HUES6 (cell line): ENCODE data around the gene FYB2.
A peak's percentile ranks its signal among the peaks of the same experiment; 100 is the strongest.

ENCODE experiments used
- H3K27ac ChIP-seq: 2 replicates; pipeline ENCODE4 v1.7.0; 2013; ENCODE audit warnings: low read depth, mild to moderate bottlenecking, low read length, inconsistent platforms
- H3K27me3 ChIP-seq: 2 replicates; pipeline ENCODE4 v1.6.1; 2013; ENCODE audit warnings: low read length; ENCODE audit not compliant: control insufficient read depth, insufficient read depth
- H3K36me3 ChIP-seq: 2 replicates; pipeline ENCODE4 v1.6.1; 2013; ENCODE audit warnings: low read length; ENCODE audit not compliant: control insufficient read depth, insufficient read depth
- H3K4me1 ChIP-seq: 2 replicates; pipeline ENCODE4 v1.6.1; 2013; ENCODE audit warnings: low read length; ENCODE audit not compliant: control insufficient read depth, insufficient read depth
- H3K4me3 ChIP-seq: 2 replicates; pipeline ENCODE4 v1.5.1; 2013; ENCODE audit warnings: low read depth, low read length
- H3K9ac ChIP-seq: one replicate; pipeline ENCODE4 v1.6.1; 2013; ENCODE audit warnings: mild to moderate bottlenecking, low read length
- H3K9me3 ChIP-seq: 2 replicates; pipeline ENCODE4 v1.6.1; 2013; ENCODE audit warnings: low read depth, low read length; ENCODE audit not compliant: control insufficient read depth, insufficient read depth

FYB2 gene

GRCh38 chr1:56715156-56715555 is 104.0 kb downstream of the FYB2 start:
- Histone ChIP-seq H3K9me3 (no peaks in the 10 kb centered on the region), H3K36me3 (no peaks in the 10 kb centered on the region), H3K27ac (no peak overlapping the region), H3K4me1 (no peaks in the 10 kb centered on the region), H3K9ac (no peak overlapping the region), H3K4me3 (no peak overlapping the region), H3K27me3 (no peaks in the 10 kb centered on the region)

DNA sequence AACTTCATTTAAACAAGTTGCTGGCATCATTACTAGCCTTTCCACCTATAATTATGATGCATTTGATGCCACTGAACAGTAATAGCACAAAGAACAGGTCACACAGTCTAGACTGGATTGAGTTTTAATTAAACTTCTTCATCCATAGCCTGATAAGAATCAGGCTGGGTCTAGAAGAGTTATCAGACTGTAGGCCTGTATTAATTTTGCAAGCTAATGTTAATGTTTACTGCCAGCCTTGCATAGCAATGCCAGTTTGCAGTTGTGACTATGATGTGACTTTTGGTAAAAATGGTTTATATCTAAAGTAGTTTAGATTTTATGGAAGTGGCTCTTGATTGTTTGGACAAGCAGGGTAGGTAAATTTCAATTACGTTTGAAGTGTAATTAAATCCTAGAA is 106.1 kb downstream of the FYB2 start:
- Histone ChIP-seq H3K27me3 (no peaks in the 10 kb centered on the region), H3K9me3 (no peaks in the 10 kb centered on the region)

GRCh38 chr1:56712150-56712549 is 107.1 kb downstream of the FYB2 start:
- no peak overlapping the region for H3K4me3 ChIP-seq
- no peaks in the 10 kb centered on the region for H3K9me3 ChIP-seq
- no peak overlapping the region for H3K9ac ChIP-seq
- no peak overlapping the region for H3K27ac ChIP-seq
- H3K36me3 ChIP-seq: no peaks in the 10 kb centered on the region
- H3K4me1 ChIP-seq: no peaks in the 10 kb centered on the region
- no peaks in the 10 kb centered on the region for H3K27me3 ChIP-seq

More for the DNA sequence above, 106.1 kb downstream of the FYB2 start:
- no peaks in the 10 kb centered on the region for H3K4me1 ChIP-seq
- H3K9ac ChIP-seq: no peak overlapping the region
- no peak overlapping the region for H3K27ac ChIP-seq
- H3K4me3 ChIP-seq: no peak overlapping the region
- H3K36me3 ChIP-seq: no peaks in the 10 kb centered on the region

GRCh38 chr1:56710646-56711045 is 108.6 kb downstream of the FYB2 start:
- H3K9me3 ChIP-seq: no peaks in the 10 kb centered on the region
- H3K9ac ChIP-seq: no peak overlapping the region
- no peaks in the 10 kb centered on the region for H3K27me3 ChIP-seq
- peaks cover 5% of the 10 kb centered on the region; the same call in 1 of the 2 replicates for H3K36me3 ChIP-seq
- no peak overlapping the region for H3K27ac ChIP-seq
- H3K4me3 ChIP-seq: no peak overlapping the region
- H3K4me1 ChIP-seq: no peaks in the 10 kb centered on the region

DNA sequence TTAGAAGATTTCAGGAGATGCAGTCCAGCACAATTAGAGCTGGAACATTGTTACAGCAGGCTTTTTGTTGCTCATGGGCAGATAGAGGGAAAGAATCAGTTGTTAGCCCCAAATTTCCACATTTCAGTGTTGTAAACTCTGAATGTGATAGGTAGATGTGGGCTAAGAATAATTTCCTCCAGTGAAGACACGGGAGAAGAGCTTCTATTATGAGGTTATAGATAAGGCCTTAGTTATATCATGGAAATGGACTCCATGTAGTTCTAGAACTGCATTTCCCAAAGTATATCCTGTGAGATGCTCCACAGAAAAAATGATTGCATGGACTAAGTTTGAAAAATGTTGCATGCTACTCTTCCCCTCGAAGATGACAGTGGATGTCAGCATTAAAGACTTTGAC is 109.2 kb downstream of the FYB2 start:
- no peak overlapping the region for H3K27ac ChIP-seq
- H3K4me1 ChIP-seq: no peaks in the 10 kb centered on the region

GRCh38 chr1:56709269-56709880 is 109.8 kb downstream of the FYB2 start:
- H3K9me3 ChIP-seq: no peaks in the 10 kb centered on the region; the same call in 1 of the 2 replicates
- peaks cover 6% of the 10 kb centered on the region for H3K36me3 ChIP-seq
- no peaks in the 10 kb centered on the region for H3K27me3 ChIP-seq
- no peak overlapping the region for H3K4me3 ChIP-seq
- H3K27ac ChIP-seq: no peak overlapping the region
- no peak overlapping the region for H3K9ac ChIP-seq
- no peaks in the 10 kb centered on the region for H3K4me1 ChIP-seq

More for the DNA sequence above, 109.2 kb downstream of the FYB2 start:
- peaks cover 5% of the 10 kb centered on the region; the same call in 1 of the 2 replicates for H3K36me3 ChIP-seq
- H3K9me3 ChIP-seq: no peaks in the 10 kb centered on the region
- no peak overlapping the region for H3K9ac ChIP-seq
- H3K4me3 ChIP-seq: no peak overlapping the region
- H3K27me3 ChIP-seq: no peaks in the 10 kb centered on the region

- H3K4me1 ChIP-seq: no peaks in the 10 kb centered on the region
- no peak overlapping the region for H3K4me3 ChIP-seq
- no peak overlapping the region for H3K27ac ChIP-seq
- no peaks in the 10 kb centered on the region for H3K27me3 ChIP-seq
- peaks cover 13% of the 10 kb centered on the region for H3K36me3 ChIP-seq
- H3K9ac ChIP-seq: no peak overlapping the region
- H3K9me3 ChIP-seq: peaks cover 6% of the 10 kb centered on the region; the same call in 1 of the 2 replicates
Observed at GRCh38 chr1:56707379-56707778, 111.8 kb downstream of the FYB2 start.

DNA sequence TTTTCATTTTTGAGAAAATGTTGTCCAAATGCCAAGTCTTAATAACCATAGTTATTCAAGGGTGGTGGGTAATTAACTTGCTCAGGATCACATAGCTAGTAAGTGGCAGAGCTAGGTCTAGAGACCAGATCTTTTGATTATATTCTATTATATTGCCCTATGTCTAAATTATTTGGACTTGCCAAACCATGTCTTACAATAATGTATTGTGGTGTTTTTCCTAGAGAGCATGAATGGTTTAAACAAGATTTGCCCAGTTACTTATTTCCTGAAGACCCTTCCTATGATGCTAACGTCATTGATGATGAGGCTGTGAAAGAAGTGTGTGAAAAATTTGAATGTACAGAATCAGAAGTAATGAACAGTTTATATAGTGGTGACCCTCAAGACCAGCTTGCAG is 115.5 kb downstream of the FYB2 start:
- Histone ChIP-seq H3K9ac (no peak overlapping the region), H3K27me3 (no peaks in the 10 kb centered on the region), H3K27ac (no peak overlapping the region), H3K9me3 (peaks cover 16% of the 10 kb centered on the region; the same call in 1 of the 2 replicates), H3K4me3 (no peak overlapping the region), H3K4me1 (no peaks in the 10 kb centered on the region), H3K36me3 (peaks cover 13% of the 10 kb centered on the region)

DNA sequence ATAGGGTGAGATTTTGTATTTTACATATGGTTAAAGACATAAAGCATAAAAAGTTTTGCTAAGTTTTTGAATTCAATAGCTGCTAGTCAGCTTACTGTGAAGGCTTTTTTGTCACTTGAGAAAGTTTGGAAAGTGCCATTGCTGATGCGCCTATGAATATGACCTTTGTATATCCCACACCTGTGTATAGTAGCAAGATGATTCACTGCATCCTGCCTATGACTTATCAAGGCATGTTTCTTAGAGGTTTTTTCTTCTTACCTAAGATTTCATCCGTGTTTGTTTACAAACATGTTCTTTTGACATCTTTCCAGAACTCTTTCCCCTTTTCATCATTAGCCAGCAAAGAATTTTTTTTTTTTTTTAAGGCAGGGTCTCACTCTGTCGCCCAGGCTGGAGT is 122.5 kb downstream of the FYB2 start:
- H3K27ac ChIP-seq: no peak overlapping the region
- no peaks in the 10 kb centered on the region for H3K27me3 ChIP-seq
- H3K36me3 ChIP-seq: peaks cover 4% of the 10 kb centered on the region; the same call in 1 of the 2 replicates
- H3K9me3 ChIP-seq: peaks cover 10% of the 10 kb centered on the region; the same call in 1 of the 2 replicates
- H3K9ac ChIP-seq: no peak overlapping the region
- H3K4me3 ChIP-seq: no peak overlapping the region
- H3K4me1 ChIP-seq: no peaks in the 10 kb centered on the region

GRCh38 chr1:56688522-56689026 is 130.6 kb downstream of the FYB2 start:
- no peak overlapping the region for H3K4me3 ChIP-seq
- no peaks in the 10 kb centered on the region for H3K27me3 ChIP-seq
- H3K36me3 ChIP-seq: no peaks in the 10 kb centered on the region
- H3K27ac ChIP-seq: peak overlapping the region; percentile 16; the same call in 1 of the 2 replicates
- H3K4me1 ChIP-seq: peaks cover 11% of the 10 kb centered on the region
- peak overlapping the region; percentile 25 for H3K9ac ChIP-seq
- H3K9me3 ChIP-seq: no peaks in the 10 kb centered on the region

GRCh38 chr1:56686169-56686568 is 133.0 kb downstream of the FYB2 start:
- Histone ChIP-seq H3K4me1 (peaks cover 11% of the 10 kb centered on the region), H3K27me3 (no peaks in the 10 kb centered on the region), H3K4me3 (no peak overlapping the region), H3K36me3 (no peaks in the 10 kb centered on the region), H3K27ac (no peak overlapping the region), H3K9ac (no peak overlapping the region), H3K9me3 (no peaks in the 10 kb centered on the region)
